ENCODE results near the gene GLIPR1.

DNA sequence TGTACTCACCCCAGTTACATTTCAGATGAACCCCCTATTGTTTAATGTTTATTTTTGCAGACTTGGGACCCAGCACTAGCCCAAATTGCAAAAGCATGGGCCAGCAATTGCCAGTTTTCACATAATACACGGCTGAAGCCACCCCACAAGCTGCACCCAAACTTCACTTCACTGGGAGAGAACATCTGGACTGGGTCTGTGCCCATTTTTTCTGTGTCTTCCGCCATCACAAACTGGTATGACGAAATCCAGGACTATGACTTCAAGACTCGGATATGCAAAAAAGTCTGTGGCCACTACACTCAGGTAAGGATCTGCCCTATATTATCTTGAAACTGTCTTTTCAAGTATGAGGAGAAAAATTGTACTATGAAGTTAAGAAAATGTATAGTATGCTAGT is 1.2 kb downstream of the GLIPR1 start:
- no peak for TF ChIP-seq BHLHE40 (IDR thresholded peaks at IDR 0.05; ENCODE audit: borderline replicate concordance)
- TF ChIP-seq SP1 (IDR thresholded peaks at IDR 0.05) = no peak

Data from HEK293T (cell line).